HepG2 (cell line): ENCODE measurements around the gene AK2.

Experiments used
- CEBPB ChIP-seq: IDR thresholded peaks from 2 replicates; pipeline ENCODE4 v1.6.1; 2011; ENCODE audit warnings: low read depth, low read length, improper control_type of control experiment, borderline replicate concordance
- CTCF ChIP-seq: sonication (generic); formaldehyde crosslinking; IDR thresholded peaks from 2 replicates; pipeline ENCODE4 v1.5.0; 2020; ENCODE audit warnings: mild to moderate bottlenecking, missing genetic modification reagents, moderate library complexity
- ETV6 ChIP-seq: sonication (generic); formaldehyde crosslinking; conservative IDR thresholded peaks from 2 replicates; pipeline ENCODE4 v1.4.0; 2020; ENCODE audit warnings: missing genetic modification reagents
- FOXO4 ChIP-seq: sonication (generic); formaldehyde crosslinking; conservative IDR thresholded peaks from 2 replicates; pipeline ENCODE4 v1.8.1; 2023; ENCODE audit warnings: missing genetic modification reagents
- KDM5B ChIP-seq: sonication (generic); formaldehyde crosslinking; IDR thresholded peaks from 2 replicates; pipeline ENCODE4 v1.4.0; 2020; ENCODE audit warnings: missing genetic modification reagents, mild to moderate bottlenecking, borderline replicate concordance
- MBD4 ChIP-seq: IDR thresholded peaks from 2 replicates; pipeline ENCODE4 v1.6.1; 2012; ENCODE audit warnings: low read length, inconsistent platforms, borderline replicate concordance
- POLR2AphosphoS5 ChIP-seq: IDR thresholded peaks from 2 replicates; pipeline ENCODE4 v1.6.1; 2012; ENCODE audit warnings: low read depth, low read length
- REST ChIP-seq, 2 experiments: IDR thresholded peaks; 2 replicates each; pipeline ENCODE4 v1.6.1; 2011 to 2012; ENCODE audit warnings: low read length in 2 of 2, borderline replicate concordance in 1 of 2, low read depth in 1 of 2, mild to moderate bottlenecking in 1 of 2, moderate library complexity in 1 of 2
- TCF12 ChIP-seq, 2 experiments: fragments of 450-650 bp in 1 of 2; sonication (generic) in 1 of 2; formaldehyde crosslinking in 1 of 2; IDR thresholded peaks; 2 replicates each; pipeline versions ENCODE4 v1.6.1 to v1.8.0; 2017 to 2022; ENCODE audit warnings: antibody characterized with exemption in 1 of 2, mild to moderate bottlenecking in 1 of 2, missing genetic modification reagents in 1 of 2, moderate library complexity in 1 of 2
- ZBTB33 ChIP-seq: sonication (generic); formaldehyde crosslinking; IDR thresholded peaks from 2 replicates; pipeline ENCODE4 v1.4.0; 2020; ENCODE audit warnings: missing genetic modification reagents
- ZFX ChIP-seq: sonication (generic); formaldehyde crosslinking; IDR thresholded peaks from 2 replicates; pipeline ENCODE4 v1.4.0; 2020; ENCODE audit warnings: mild to moderate bottlenecking, low read depth, missing genetic modification reagents, moderate library complexity
- ZNF232 ChIP-seq: sonication (generic); formaldehyde crosslinking; IDR thresholded peaks from 2 replicates; pipeline ENCODE4 v1.4.0; 2020; ENCODE audit warnings: missing genetic modification reagents, borderline replicate concordance

DNA sequence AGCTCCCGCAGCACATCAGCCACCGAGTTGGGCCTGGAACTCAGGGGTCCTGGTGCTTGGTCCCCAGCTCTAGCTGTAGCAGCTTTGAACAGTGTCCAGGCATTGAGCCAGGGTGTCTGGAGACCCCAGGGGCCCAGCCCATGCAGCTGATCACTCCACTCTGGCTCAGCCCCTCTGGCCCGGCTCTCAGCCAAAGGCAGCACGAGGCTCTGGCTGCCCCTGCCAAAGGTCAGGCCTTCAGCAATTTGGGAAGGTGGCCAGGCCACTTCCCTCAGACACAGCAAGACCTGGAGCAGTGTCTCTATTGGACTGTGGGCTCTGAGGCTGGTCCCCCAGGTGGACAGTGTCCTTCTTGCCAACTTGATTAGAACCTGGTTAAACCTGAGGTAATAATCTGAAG lies 37.7 kb downstream of the AK2 start:
- TF ChIP-seq ZNF232 (no peak), CTCF (no peak), ZFX (CRISPR knock-in tag) (no peak), REST (IDR thresholded peaks at IDR 0.05; ENCODE audit: borderline replicate concordance in 1 of 2, low read depth in 1 of 2, low read length in 2 of 2) (no peak), MBD4 (no peak), CEBPB (no peak), FOXO4 (CRISPR knock-in tag) (no peak), TCF12 (IDR thresholded peaks at IDR 0.05) (no peak), TCF12 (CRISPR knock-in tag; IDR thresholded peaks at IDR 0.05) (no peak), KDM5B (no peak), POLR2AphosphoS5 (no peak), ETV6 (CRISPR knock-in tag) (no peak), ZBTB33 (no peak)
